Fibroblast of mammary gland (primary cell): Measurements from ENCODE around the gene LHX8.

Experiments
- DNase-seq: peaks from one replicate; pipeline ENCODE4 v3.0.0-alpha.2; 2010; ENCODE audit warnings: low read depth
- H3K4me3 ChIP-seq: 2 replicates; pipeline ENCODE4 v1.5.1; 2011; ENCODE audit warnings: low read depth, mild to moderate bottlenecking, low read length, moderate library complexity; ENCODE audit not compliant: control insufficient read depth
- CTCF ChIP-seq: conservative IDR thresholded peaks from 2 replicates; pipeline ENCODE4 v1.5.1; 2011; ENCODE audit warnings: low read depth, low read length, inconsistent platforms; ENCODE audit not compliant: control insufficient read depth, insufficient read depth

LHX8 gene

DNA sequence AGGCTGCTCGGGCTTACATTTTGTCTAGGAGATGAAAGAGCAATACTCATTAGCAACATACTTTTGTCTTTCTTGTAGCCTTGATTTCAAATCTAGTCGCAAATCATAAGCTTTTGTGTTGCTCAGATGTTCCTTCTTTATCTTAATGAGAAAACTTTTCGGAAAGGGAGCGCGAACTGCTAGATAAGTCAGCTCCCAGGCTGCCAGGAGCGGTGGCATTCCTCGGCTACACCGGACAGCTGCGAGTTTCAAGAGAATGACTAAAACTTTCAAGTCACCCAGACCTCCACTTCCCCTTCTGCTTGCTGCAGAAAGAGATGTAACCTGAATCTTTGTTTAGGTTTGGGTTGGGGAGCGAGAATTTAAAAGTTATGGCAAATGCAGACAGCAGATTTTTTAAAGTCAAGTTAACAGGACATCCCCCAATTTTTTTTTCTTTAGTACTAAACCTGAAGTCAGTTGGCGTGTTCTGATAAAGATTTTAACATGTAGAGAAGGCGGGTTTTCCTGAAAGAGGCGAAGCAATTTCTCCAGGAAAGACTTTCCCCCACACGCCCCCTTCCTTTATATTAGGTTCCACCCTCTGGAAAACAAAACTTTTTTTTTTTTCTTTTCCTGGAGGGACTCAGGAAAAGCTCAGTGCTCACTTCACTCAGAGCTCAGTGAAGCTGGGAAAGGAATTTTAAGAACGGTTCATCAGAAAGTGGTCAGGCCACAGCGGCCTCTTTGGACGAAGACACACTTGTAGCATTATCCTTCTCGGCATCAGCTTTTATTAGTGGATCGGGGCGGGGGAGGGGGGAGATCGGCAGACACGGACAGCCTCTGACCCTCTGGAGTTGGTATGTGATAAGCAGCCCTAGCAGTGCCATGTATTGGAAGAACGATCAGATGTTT is at the start of gene LHX8:
TSS of gene LHX8 (plus strand) at position 639 of the 897 bp plus-strand sequence. CDS start 2,227 bp downstream, outside the sequence.
- no peak for TF ChIP-seq CTCF
- no peak for DNase-seq
- no peak within 1 kb of the TSS for H3K4me3 ChIP-seq

DNA sequence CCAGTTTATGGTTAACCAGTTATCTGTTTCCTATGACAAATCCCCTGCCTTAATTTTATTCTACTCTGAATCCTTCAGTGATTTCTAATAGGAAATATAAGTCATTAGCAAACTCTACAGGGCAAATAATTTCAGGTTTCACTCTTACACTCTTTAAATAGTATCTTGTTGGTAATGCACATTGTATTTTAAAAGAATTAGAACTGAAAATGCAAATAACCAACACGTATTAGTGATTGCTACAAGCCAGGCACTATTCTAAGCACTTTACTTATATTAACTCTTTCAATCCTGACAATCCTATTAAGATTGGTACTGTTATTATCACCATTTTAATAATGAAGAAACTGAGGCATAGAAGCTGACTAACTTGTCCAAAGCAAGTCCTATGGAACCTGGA is 48.3 kb upstream of the LHX8 start:
- no peak for TF ChIP-seq CTCF
- DNase-seq = no peak
- no peak overlapping the region for H3K4me3 ChIP-seq

DNA sequence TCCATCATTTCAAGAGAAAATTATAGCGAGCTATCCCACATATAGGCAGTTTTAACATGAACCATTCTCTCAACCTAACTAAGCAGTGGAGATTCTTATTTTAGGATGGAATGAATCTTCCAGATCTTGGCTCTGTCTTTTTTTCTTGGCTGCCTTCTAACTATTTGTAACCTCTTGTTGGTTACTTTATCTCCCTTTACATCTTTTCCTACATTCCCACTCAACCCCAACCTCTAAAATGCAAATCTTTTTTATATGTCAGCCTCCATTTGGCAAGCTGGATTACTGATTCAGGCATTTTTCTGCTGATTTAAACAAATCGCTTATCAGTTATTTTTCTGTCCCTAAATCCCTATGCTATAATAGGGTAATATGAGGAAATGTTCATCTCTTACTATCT is 46.9 kb upstream of the LHX8 start:
- no peak for DNase-seq
- TF ChIP-seq CTCF = no peak
- H3K4me3 ChIP-seq = no peak overlapping the region

DNA sequence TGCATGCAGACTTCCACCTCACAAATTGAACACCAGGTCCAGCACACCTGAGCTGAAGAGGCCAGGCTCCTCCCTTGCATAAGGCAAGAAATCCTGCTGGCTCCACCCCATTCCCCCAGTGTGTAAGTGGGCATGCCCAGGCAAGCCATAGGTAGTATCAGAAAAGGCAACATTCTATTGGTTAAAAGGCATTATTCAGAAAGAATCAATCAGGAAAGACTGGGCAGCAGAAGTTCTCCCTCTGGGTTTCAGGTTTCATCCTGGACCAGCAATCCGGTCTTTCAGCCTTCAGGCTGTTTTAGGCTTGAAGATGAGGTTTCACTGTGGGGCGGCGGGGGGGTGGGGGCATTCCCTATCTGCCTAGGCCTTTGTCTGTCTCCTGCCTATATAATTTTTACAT is 42.0 kb upstream of the LHX8 start:
- no peak for DNase-seq
- no peak overlapping the region for H3K4me3 ChIP-seq
- no peak for TF ChIP-seq CTCF

GRCh38 chr1:75097654-75098053 is 36.5 kb upstream of the LHX8 start:
- TF ChIP-seq CTCF = no peak
- no peak for DNase-seq
- H3K4me3 ChIP-seq = no peak overlapping the region

DNA sequence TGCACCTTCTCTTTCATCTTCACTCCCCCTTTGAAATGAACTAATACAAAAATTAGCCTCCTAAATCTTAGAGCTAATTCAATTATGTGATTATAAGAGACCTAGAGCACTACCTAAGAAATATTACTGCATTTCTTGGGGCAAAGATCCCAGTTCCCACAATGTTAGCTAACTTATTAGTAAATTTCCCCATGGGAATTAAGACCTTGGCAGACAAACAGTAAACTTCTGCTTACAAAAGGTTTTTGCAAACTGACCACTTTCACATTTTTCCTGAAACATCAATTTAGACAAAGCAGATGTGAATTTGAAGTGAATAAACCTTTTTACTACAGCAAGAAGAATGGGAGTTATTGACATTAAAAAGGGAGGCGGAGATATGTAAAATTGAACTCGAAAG is 34.6 kb upstream of the LHX8 start:
- no peak for TF ChIP-seq CTCF
- H3K4me3 ChIP-seq = no peak overlapping the region
- peak; percentile 2 for DNase-seq
